Right ventricle myocardium inferior (tissue), 1 donor: ENCODE data around the gene AP3D1. TPM values are rescaled to one million over a fixed set of nuclear protein-coding genes. Genes with fewer than 3 reads are reported as not detected.

ENCODE experiments used
- ATAC-seq: fragments of 200-7000 bp; cut with Tn5 transposase; one replicate; pipeline ENCODE4 v1.9.1; 2020; ENCODE audit warnings: mild to moderate bottlenecking, moderate library complexity
- DNase-seq: peaks from one replicate; pipeline ENCODE4 v3.0.0; 2021; ENCODE audit errors: missing footprints
- intact Hi-C: fragments of 100-400 bp; cut with DNase I; formaldehyde crosslinking; loops from one replicate; pipeline ENCODE4 v1.11.0; 2022
- total RNA-seq: library from RNA; stranded (reverse); fragmentation: NEBNext Ultra II Directional; extraction: Animal tissue kit (Norgen Biotek cat#: 25700); gene quantifications from one replicate; pipeline ENCODE4 v1.2.1, GENCODE V29; 2021
- donor health status: DM: no; HTN: yes; CAD: no; lungs with severe emphysema.

Gene AP3D1
- total RNA-seq, 1 donor from 2014 or later: 71.8 TPM

GRCh38 chr19:2166741-2167738 lies 15.7 kb upstream of the AP3D1 start:
- ATAC-seq (peak; percentile 55), DNase-seq (peak; percentile 94)
- intact Hi-C loops: loop anchor here (5.0 to 10.0 kb wide), 2 partner anchors 448 to 1785 kb away; no protein-coding TSS in a partner anchor

DNA sequence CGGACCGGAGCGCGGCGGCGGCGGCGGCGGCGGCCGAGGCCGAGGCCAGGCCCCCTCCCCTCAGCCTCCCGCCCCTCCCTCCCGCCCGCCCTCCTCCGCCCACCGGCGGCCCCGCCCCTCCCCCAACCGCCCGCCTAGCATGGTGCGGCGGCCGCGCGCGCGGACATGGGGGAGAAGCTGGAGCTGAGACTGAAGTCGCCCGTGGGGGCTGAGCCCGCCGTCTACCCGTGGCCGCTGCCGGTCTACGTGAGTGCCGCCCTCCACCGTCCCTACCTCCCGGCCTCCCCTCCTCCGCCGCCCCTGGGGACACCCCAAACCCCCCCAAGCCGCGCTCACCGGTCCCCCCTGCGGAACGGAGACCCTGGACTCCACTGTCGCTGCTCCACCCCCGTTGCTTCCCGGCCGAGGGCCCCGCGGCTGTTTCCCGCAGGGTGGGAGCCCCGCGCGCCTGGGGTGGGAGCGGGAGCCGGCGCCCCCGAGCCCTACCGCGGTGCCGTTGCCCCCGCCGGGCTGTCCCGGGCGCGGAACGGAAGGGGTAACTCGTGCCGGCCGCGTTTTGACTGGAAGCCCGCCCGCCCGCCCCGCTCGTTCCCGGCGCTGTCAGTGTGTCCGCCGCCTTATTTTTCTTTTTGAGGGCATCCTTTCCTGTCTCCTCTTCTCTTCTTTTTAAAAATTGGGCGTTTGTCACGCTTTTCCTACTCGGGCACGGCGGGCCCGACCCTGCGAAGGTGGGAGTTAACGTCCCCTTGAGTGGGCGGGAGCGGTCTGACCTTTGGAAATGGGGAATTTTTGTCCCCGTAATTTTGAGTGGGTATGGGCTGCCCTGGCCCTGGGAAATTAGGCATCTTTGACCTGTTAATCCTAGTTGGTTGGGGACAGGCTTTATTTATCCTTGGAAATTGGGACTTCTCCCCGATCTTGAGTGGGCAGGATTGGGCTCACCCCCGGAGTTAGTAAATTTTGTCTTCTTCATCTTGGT lies 12.9 kb upstream of the AP3D1 start:
- ATAC-seq (peak; percentile 3), DNase-seq (peak; percentile 62)
- intact Hi-C loops: loop anchor here (10.0 kb wide), 1 partner anchor 450 kb away; no protein-coding TSS in a partner anchor

GRCh38 chr19:2160379-2160778 lies 9.0 kb upstream of the AP3D1 start:
- DNase-seq: peak; percentile 9
- ATAC-seq: no peak
- intact Hi-C loops: loop anchor here (10.0 kb wide), 1 partner anchor 454 kb away; no protein-coding TSS in a partner anchor

DNA sequence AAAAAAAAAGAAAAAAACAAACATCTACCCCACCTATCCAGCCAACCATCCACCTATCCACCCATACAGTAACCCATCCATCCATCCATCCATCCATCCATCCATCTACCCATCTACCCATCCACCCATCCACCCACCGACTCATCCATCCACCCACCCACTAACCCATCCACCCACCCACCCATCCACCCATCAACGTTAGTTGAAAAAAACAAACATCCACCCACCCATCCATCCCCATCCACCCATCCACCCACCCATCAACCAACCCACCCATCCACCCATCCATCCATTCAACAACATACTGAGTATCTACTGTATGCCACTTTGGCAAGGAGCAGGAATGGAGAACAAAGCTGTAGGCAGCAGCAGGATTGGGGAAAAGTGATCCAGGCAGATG lies 6.1 kb upstream of the AP3D1 start:
- no peak for ATAC-seq
- intact Hi-C loops: no loop called here
- no peak for DNase-seq

DNA sequence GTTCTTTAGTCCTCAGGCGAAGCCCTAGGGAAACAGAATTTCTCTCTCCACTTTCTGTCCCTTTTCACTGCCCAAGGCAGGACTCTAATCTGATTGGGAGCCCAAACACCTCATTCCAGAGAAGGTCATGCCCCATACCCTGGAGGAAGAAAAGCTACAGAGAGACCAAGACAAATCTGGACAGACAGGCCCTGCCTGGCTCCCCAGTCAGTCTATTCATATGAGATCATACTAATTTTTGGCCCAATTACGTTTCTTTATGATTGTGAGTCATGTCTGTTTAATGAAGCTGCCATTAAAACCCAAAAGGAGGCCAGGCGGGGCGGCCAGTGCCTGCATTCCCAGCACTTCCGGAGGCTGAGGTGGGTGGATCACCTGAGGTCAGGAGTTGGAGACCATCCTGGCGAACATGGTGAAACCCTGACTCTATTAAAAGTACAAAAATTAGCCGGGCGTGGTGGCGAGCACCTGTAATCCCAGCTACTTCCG lies 3.3 kb upstream of the AP3D1 start:
- no peak for ATAC-seq
- intact Hi-C loops: loop anchor here (1.0 kb wide), 1 partner anchor 120 kb away; no protein-coding TSS in a partner anchor
- peak; percentile 2 for DNase-seq

GRCh38 chr19:2150794-2151338 lies 500 bp downstream of the AP3D1 start:
- intact Hi-C loops: loop anchor here (1.0 to 2.0 kb wide), 2 partner anchors 55 to 120 kb away; partner anchors contain the start of genes IZUMO4 and MOB3A
- ATAC-seq: no peak
- DNase-seq: no peak

DNA sequence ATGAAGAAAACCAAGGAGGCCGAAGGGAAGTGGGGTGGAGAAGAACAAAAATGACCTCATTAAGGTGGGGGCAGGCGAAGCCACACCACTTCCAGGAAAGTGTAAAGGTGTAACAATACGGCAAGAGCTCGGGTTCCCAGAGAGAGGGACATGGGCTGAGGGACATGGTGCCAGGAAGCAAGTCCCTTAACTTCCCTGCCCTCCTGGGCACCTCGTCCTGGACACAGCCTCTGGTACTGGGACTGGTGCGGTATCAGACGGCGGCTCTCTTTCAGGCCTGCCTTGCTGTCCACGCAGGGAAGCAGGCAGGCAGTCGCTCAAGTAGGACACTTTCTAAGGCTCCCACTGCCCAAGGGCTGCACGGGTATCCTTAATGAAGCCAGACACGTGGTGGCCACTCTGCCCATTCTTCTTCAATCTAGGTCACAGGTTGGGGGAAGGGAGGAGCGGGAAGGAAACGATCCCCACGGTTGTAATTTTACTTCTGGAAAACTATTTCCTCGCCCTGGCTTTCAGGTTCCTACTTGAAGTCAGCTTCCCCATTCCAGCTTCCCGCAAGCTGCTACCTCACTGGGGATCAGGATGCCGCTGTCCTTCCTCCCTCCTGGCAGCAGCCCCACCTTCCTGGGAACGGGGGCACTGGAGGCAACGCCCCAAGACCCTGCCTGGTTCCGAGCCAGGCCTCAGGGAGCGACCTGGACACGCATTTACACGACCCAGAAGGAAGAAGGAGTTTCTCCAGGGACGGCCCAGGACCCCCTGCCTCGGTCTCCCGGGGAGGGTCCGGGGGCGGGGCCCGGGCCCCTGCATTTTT lies 1.2 kb downstream of the AP3D1 start:
- DNase-seq: peak; percentile 68
- ATAC-seq: no peak
- intact Hi-C loops: loop anchor here (2.0 kb wide), 1 partner anchor 121 kb away; no protein-coding TSS in a partner anchor

- DNase-seq: no peak
- ATAC-seq: no peak
- intact Hi-C loops: no loop called here
Observed at GRCh38 chr19:2148482-2149135, 2.8 kb downstream of the AP3D1 start.

DNA sequence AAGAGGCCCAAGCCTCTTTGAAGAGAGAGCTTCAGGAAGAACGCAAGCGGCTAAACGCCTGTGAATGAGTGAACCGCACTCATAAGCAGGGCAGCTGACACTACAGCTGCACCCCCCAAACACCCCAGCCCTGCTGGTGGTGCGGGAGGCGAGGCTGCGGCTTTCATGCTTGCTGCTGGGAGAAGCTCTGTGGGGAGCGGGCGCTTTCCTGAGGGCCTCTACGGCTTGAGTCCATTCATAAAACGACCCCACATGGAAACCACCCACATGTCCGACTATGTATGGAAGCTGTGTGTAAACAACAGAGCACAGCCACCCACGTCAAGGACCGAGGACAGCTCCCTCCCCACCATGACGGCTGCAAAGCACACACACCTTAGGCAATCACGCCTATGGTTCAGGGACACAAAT lies 5.5 kb downstream of the AP3D1 start:
- DNase-seq: no peak
- intact Hi-C loops: no loop called here
- ATAC-seq: no peak

DNA sequence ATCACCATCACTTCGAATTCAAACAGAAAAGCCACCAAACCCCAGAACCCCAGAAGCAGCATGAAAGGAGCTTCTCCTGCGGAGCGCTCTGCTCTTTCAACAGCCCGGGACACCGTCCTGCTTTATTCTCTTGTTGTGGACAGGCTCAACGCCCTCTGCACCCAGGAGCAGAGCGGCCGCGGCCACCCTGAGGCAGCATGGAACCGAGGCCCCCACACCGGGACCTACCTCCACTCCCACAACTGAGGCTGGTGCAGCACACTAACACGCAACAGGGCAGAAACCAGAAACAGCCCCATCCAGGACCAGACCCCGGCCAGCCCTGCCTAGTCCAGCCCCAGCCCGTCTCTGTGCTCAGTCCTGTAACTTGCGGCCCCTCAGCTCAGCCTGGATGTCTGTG lies 7.2 kb downstream of the AP3D1 start:
- intact Hi-C loops: no loop called here
- ATAC-seq (no peak), DNase-seq (no peak)

- DNase-seq (peak; percentile 25), ATAC-seq (no peak)
- intact Hi-C loops: no loop called here
Observed at GRCh38 chr19:2142173-2142829, 9.1 kb downstream of the AP3D1 start.

DNA sequence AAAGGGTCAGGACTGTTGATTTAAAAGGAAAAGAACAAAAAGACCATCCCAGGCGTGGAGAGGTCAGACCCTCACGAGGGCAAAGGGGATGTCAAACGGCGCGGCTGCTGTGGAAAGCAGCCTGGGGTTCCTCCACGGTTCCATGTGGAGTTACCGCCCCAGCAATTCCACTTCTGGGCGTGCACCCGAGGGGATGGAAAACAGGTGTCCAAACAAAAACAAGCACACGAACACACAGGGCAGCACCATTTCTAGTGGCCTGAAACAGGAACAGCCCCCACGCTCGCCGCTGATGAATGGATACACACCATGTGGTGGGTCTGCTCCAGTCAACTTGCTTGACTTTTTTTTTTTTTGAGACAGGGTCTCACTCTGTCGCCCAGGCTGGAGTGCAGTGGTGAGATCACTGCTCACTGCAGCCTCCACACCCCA lies 11.2 kb downstream of the AP3D1 start:
- no peak for DNase-seq
- no peak for ATAC-seq
- intact Hi-C loops: no loop called here

DNA sequence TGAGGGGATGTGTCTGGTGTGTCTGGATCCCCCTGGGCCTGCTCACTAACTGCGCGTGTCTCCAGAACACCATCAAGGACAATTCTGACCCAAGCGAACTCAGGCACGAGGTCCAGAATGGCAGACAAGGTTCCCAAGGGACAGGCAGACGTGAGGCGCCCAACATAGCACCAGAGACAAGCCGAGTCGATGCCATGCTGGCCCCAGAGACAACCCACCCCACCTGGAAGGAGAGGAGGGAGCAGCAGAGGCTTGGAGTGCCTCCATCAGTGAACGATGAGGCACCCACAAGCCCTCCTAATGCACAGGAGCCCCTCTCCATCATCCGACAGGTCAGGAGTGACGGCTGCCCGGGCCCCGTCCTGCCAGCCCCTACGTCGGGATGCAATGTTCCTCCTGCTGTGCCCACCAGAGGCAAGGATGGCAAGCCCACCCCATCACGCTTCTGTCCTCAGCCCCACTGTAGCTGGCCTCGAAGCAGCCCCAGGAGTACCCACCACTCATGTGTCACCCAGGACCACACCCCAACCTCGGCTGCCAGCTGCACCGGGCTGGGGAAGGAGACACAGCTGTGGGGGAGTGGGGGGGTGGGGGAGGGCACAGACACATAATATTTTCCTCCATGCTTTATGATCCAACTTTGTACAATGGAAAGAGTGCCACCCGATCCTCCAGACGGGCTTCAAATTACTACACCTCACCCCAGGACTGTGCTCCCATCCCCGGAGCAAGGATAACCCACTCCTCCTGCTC lies 11.8 kb downstream of the AP3D1 start:
- intact Hi-C loops: no loop called here
- ATAC-seq (no peak), DNase-seq (peak; percentile 67)

GRCh38 chr19:2138061-2138728 lies 13.2 kb downstream of the AP3D1 start:
- peak; percentile 77 for ATAC-seq
- peak; percentile 64 for DNase-seq
- intact Hi-C loops: no loop called here

- intact Hi-C loops: no loop called here
- DNase-seq (peak; percentile 27), ATAC-seq (no peak)
Observed at GRCh38 chr19:2136796-2137195, 14.6 kb downstream of the AP3D1 start.
